Measurements from ENCODE around the gene AARS2. TPM values are rescaled to one million over a fixed set of nuclear protein-coding genes. Genes with fewer than 3 reads are reported as not detected.

The AARS2 gene
- total RNA-seq, 1 experiment from 2014 or later, result 21.7 TPM

DNA sequence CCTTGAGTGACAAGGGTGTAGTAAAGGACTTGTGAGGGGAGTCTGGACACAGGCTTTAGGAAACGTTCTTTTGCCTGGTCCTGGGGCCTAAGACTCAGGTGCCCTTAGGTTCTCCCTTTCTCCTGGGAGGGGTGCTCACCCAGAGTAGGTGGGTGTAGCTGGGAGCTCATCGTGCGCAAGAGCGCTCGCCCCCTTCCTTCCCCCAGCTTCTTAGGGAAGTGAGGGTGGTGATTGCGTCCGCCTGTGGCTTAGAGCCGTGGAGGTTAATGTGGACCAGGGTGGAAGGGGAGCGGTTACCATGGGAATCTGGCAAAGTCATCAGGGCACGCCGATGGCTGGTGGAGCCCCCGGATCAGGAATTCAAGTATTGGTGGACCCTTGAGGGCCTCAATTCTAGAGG lies 3.3 kb upstream of the AARS2 start:
- Histone ChIP-seq H2AK5ac (ENCODE audit: insufficient read length, low read length) (no peak overlapping the region), H4K8ac (replicated peaks; ENCODE audit: insufficient read length, low read depth, low read length) (no peak overlapping the region), H3K9ac (ENCODE audit: extremely low read depth, insufficient read length, low read length) (no peak overlapping the region), H3K14ac (ENCODE audit: insufficient read depth, low read length) (no peak overlapping the region), H4K5ac (ENCODE audit: insufficient read length, low read depth, low read length) (no peak overlapping the region), H3K27ac (ENCODE audit: insufficient read length, low read depth, low read length) (no peak overlapping the region), H3K9me3 (ENCODE audit: control insufficient read depth, low read depth, low read length) (no peaks in the 10 kb centered on the region), H3K4ac (ENCODE audit: low read depth, low read length) (no peak overlapping the region), H2AFZ (ENCODE audit: low read length) (no peak overlapping the region), H3K56ac (ENCODE audit: insufficient read length, low read depth, low read length) (no peak overlapping the region), H2BK15ac (ENCODE audit: low read depth, low read length) (no peak overlapping the region), H3K79me2 (ENCODE audit: insufficient read depth, low read length) (peaks cover 6% of the 10 kb centered on the region; the same call in 1 of the 2 replicates), H3K4me2 (ENCODE audit: insufficient read depth, insufficient read length, low read length) (no peak overlapping the region), H3K23ac (ENCODE audit: insufficient read length, low read depth, low read length) (no peak overlapping the region), H2BK120ac (ENCODE audit: low read depth, low read length, poor library complexity, severe bottlenecking) (no peak overlapping the region), H3K18ac (ENCODE audit: insufficient read length, low read depth, low read length) (no peak overlapping the region), H3T11ph (ENCODE audit: low read length) (no peak overlapping the region), H3K23me2 (ENCODE audit: insufficient read length, low read depth, low read length, poor library complexity, severe bottlenecking) (peaks cover 4% of the 10 kb centered on the region), H2BK20ac (ENCODE audit: low read depth, low read length, poor library complexity, severe bottlenecking) (no peak overlapping the region), H2BK12ac (ENCODE audit: insufficient read length, low read depth, low read length) (no peak overlapping the region), H4K20me1 (ENCODE audit: control insufficient read depth, insufficient read depth, insufficient read length) (no peaks in the 10 kb centered on the region), H4K91ac (ENCODE audit: insufficient read length, low read depth, low read length) (no peak overlapping the region), H3K27me3 (ENCODE audit: insufficient read depth, low read length) (no peaks in the 10 kb centered on the region), H3K79me1 (ENCODE audit: insufficient read depth, low read depth, low read length, poor library complexity, severe bottlenecking) (peaks cover 5% of the 10 kb centered on the region), H2BK5ac (ENCODE audit: insufficient read length, low read length) (no peak overlapping the region), H3K4me1 (ENCODE audit: insufficient read depth, low read length) (no peaks in the 10 kb centered on the region)
- TF ChIP-seq, protein P1, sequence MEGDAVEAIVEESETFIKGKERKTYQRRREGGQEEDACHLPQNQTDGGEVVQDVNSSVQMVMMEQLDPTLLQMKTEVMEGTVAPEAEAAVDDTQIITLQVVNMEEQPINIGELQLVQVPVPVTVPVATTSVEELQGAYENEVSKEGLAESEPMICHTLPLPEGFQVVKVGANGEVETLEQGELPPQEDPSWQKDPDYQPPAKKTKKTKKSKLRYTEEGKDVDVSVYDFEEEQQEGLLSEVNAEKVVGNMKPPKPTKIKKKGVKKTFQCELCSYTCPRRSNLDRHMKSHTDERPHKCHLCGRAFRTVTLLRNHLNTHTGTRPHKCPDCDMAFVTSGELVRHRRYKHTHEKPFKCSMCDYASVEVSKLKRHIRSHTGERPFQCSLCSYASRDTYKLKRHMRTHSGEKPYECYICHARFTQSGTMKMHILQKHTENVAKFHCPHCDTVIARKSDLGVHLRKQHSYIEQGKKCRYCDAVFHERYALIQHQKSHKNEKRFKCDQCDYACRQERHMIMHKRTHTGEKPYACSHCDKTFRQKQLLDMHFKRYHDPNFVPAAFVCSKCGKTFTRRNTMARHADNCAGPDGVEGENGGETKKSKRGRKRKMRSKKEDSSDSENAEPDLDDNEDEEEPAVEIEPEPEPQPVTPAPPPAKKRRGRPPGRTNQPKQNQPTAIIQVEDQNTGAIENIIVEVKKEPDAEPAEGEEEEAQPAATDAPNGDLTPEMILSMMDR (conservative IDR thresholded peaks at IDR 0.05), result no peak
- peaks cover 5 to 8% (median 8%) of the 10 kb centered on the region in 3 experiments; a peak in 6 of 7 replicates for H3K36me3 Mint-ChIP-seq (ENCODE audit: insufficient read depth in 1 of 3, low read depth in 3 of 3)
- no peak overlapping the region for H3K27ac Mint-ChIP-seq
- no peak for DNase-seq
- H3K4me3 Mint-ChIP-seq, result no peak overlapping the region
- peaks cover 11% of the 10 kb centered on the region for H3K27me3 Mint-ChIP-seq (ENCODE audit: low read depth)
- no CpG with 5 or more reads among the region's 12 CpGs for WGBS (ENCODE audit: extremely low coverage, insufficient read length, low lambda C conversion rate)
- H3K9me3 Mint-ChIP-seq, result no peaks in the 10 kb centered on the region
- H3K4me1 Mint-ChIP-seq, result peaks cover 17 to 25% of the 10 kb centered on the region in 2 experiments

Measured in H9 (cell line).